Endothelial cell of umbilical vein (primary cell): ENCODE measurements around the gene DESI2. TPM values are rescaled to one million over a fixed set of nuclear protein-coding genes. Genes with fewer than 3 reads are reported as not detected.
"Not testable (repeated sequence)": the region's sequence is repeated elsewhere in the genome, so short reads cannot be mapped to it uniquely, and the experiment has no call there.

ENCODE experiments used
- BruUV-seq: library from RNA; stranded (reverse); fragments of 400-500 nt; replicated peaks from 2 replicates; lab custom pipeline; 2021; lab: Mats Ljungman, UMichigan
- CTCF ChIA-PET: fragments of 300-600, 350-600 bp; sonication (Branson Sonifier 250); formaldehyde crosslinking; loops from one replicate; lab custom pipeline; 2021; ENCODE audit warnings: antibody characterized with exemption, inconsistent platforms; lab: Charles Lee
- POLR2A ChIA-PET: fragments of 300-600, 350-600 bp; sonication (Branson Sonifier 250); formaldehyde crosslinking; loops from one replicate; lab custom pipeline; 2021; ENCODE audit warnings: antibody characterized with exemption, inconsistent platforms; lab: Charles Lee
- DNase-seq: peaks from one replicate; pipeline ENCODE4 v3.0.0-alpha.2; 2011; ENCODE audit warnings: low read depth, low spot score
- FAIRE-seq: peaks from 2 replicates; lab custom pipeline; 2011; peaks lifted over from hg19 to GRCh38; lab: Jason Lieb, UNC
- H2AFZ ChIP-seq: 2 replicates; pipeline ENCODE4 v1.6.0; 2012; ENCODE audit warnings: low read depth, low read length, control low read depth, inconsistent platforms
- H3K27ac ChIP-seq: 2 replicates; pipeline ENCODE4 v1.5.1; 2011; ENCODE audit warnings: low read depth, mild to moderate bottlenecking, control low read depth, low read length, moderate library complexity; ENCODE audit not compliant: insufficient read depth
- H3K27me3 ChIP-seq, 2 experiments: 2 replicates each; pipeline versions ENCODE4 v1.6.0 to v1.6.1; 2011; ENCODE audit warnings: low read length in 2 of 2, mixed read lengths in 1 of 2; ENCODE audit not compliant: control insufficient read depth in 2 of 2, insufficient read depth in 2 of 2
- H3K36me3 ChIP-seq, 2 experiments: 2 replicates in 1 of 2; 3 replicates in 1 of 2; pipeline ENCODE4 v1.5.1; 2011; ENCODE audit warnings: low read length in 2 of 2, mild to moderate bottlenecking in 1 of 2, moderate library complexity in 1 of 2; ENCODE audit not compliant: control insufficient read depth in 2 of 2, insufficient read depth in 2 of 2; ENCODE audit errors: extremely low read depth in 1 of 2
- H3K4me1 ChIP-seq: 3 replicates; pipeline ENCODE4 v1.5.1; 2011; ENCODE audit warnings: mild to moderate bottlenecking, low read length; ENCODE audit not compliant: control insufficient read depth, insufficient read depth; ENCODE audit errors: extremely low read depth
- H3K4me2 ChIP-seq: 2 replicates; pipeline ENCODE4 v1.6.1; 2011; ENCODE audit warnings: low read length, control low read depth, mixed read lengths; ENCODE audit not compliant: insufficient read depth
- H3K4me3 ChIP-seq, 3 experiments: fragments of 200-600 bp in 1 of 3; sonication (generic), shearing (Covaris generic) in 1 of 3; replicated peaks in 1 of 3; 2 replicates each; pipeline ENCODE4 v1.5.1; 2011 to 2016; ENCODE audit warnings: control low read depth in 3 of 3, low read length in 3 of 3, mild to moderate bottlenecking in 2 of 3, inconsistent platforms in 1 of 3, low read depth in 1 of 3, moderate library complexity in 1 of 3; ENCODE audit not compliant: insufficient read depth in 1 of 3
- H3K79me2 ChIP-seq: 2 replicates; pipeline ENCODE4 v1.6.0; 2012; ENCODE audit warnings: low read length, inconsistent platforms; ENCODE audit not compliant: control insufficient read depth, insufficient read depth
- H3K9ac ChIP-seq: replicated peaks from 2 replicates; pipeline ENCODE3; 2011; ENCODE audit warnings: low read length, control low read depth; ENCODE audit not compliant: insufficient read depth; ENCODE audit errors: extremely low read depth
- H3K9me1 ChIP-seq: replicated peaks from 3 replicates; pipeline ENCODE4 v1.6.0; 2011; ENCODE audit warnings: mild to moderate bottlenecking, low read length; ENCODE audit not compliant: control insufficient read depth, insufficient read depth; ENCODE audit errors: extremely low read depth
- H3K9me3 ChIP-seq: replicated peaks from 2 replicates; pipeline ENCODE4 v1.5.1; 2012; ENCODE audit warnings: low read length, inconsistent platforms; ENCODE audit not compliant: control insufficient read depth, insufficient read depth
- H4K20me1 ChIP-seq: replicated peaks from 2 replicates; pipeline ENCODE3; 2011; ENCODE audit warnings: mild to moderate bottlenecking, low read length; ENCODE audit not compliant: control insufficient read depth, insufficient read depth; ENCODE audit errors: extremely low read depth
- dilution Hi-C: fragments of 300-500 bp; cut with MboI; formaldehyde crosslinking; loops from one replicate; pipeline ENCODE4 v1.15.0; 2019; ENCODE audit warnings: low sequenced_read_pairs; ENCODE audit not compliant: extremely low pct_ligation_motif_present
- intact Hi-C: fragments of 100-400 bp; cut with micrococcal nuclease; formaldehyde crosslinking; loops from one replicate; pipeline ENCODE4 v1.10.0; 2022
- polyA plus RNA-seq, 4 experiments: library from polyadenylated mRNA; depleted of rRNA in 3 of 4; stranded (reverse) in 3 of 4; unstranded in 1 of 4; fragments of >200 nt; gene quantifications; 2 replicates each; pipeline versions ENCODE4 v1.2.1 to v1.2.3, GENCODE V29; 2011 to 2012; ENCODE audit warnings: missing spikeins in 1 of 4
- total RNA-seq: library from RNA; stranded (reverse); gene quantifications from 2 replicates; pipeline ENCODE4 v1.2.3, GENCODE V29; 2021

DESI2 gene
- total and polyA plus RNA-seq, 2 donors (not counting 3 experiments of a cell fraction or from before 2014, with no cell fraction given): 22.9 to 37.2 TPM

GRCh38 chr1:244739140-244739539 lies 86.2 kb downstream of the DESI2 start:
- POLR2A ChIA-PET: not testable (repeated sequence)

GRCh38 chr1:244740027-244740617 lies 87.2 kb downstream of the DESI2 start:
- intact Hi-C loops, H3K9ac ChIP-seq, H3K4me3 ChIP-seq, H3K4me2 ChIP-seq, H3K9me3 ChIP-seq, H4K20me1 ChIP-seq, FAIRE-seq, H3K27me3 ChIP-seq, H3K9me1 ChIP-seq, H2AFZ ChIP-seq, H3K4me1 ChIP-seq, H3K27ac ChIP-seq, BruUV-seq, dilution Hi-C loops, H3K36me3 ChIP-seq, DNase-seq, H3K79me2 ChIP-seq: not testable (repeated sequence)
- CTCF ChIA-PET: interaction anchor here (1.0 to 1.5 kb wide), 3 partner anchors 8 to 136 kb away, joined by 3 to 7 read pairs (median 4); a partner anchor contains a TSS
- POLR2A ChIA-PET: interaction anchor here (0.6 kb wide), 1 partner anchor 182 kb away, joined by 4 read pairs; no protein-coding TSS in a partner anchor

More at GRCh38 chr1:244739140-244739539, 86.2 kb downstream of the DESI2 start:
- H3K4me2 ChIP-seq, dilution Hi-C loops, H3K27ac ChIP-seq, H3K4me1 ChIP-seq, H3K9me1 ChIP-seq, H3K9ac ChIP-seq, H3K79me2 ChIP-seq, H3K36me3 ChIP-seq, H2AFZ ChIP-seq, BruUV-seq, H3K27me3 ChIP-seq, intact Hi-C loops, H4K20me1 ChIP-seq, H3K9me3 ChIP-seq, FAIRE-seq, H3K4me3 ChIP-seq, DNase-seq: not testable (repeated sequence)
- CTCF ChIA-PET: interaction anchor here (0.7 to 1.5 kb wide), 4 partner anchors 9 to 366 kb away, joined by 3 to 7 read pairs (median 4); a partner anchor contains a TSS
